HepG2 (cell line): ENCODE results near the gene MITF. TPM values are rescaled to one million over a fixed set of nuclear protein-coding genes. Genes with fewer than 3 reads are reported as not detected.

Experiments used
- ATAC-seq: fragments of 200-7000 bp; cut with Tn5 transposase; 3 replicates; pipeline ENCODE4 v1.9.1; 2020; ENCODE audit warnings: mild to moderate bottlenecking, moderate library complexity
- BruUV-seq: library from RNA; stranded (reverse); fragments of 400-500 nt; replicated peaks from 2 replicates; lab custom pipeline; 2021; lab: Mats Ljungman, UMichigan
- CTCF ChIA-PET: fragments of 300-600 bp; formaldehyde crosslinking; extraction: SDS; loops from one replicate; lab custom pipeline; 2021; ENCODE audit warnings: low total read pairs, inconsistent platforms, low intra/inter-chr PET ratio; lab: Yijun Ruan, JAX
- POLR2A ChIA-PET: fragments of 350-600 bp; sonication (Branson Sonifier 250); formaldehyde crosslinking; loops from one replicate; lab custom pipeline; 2020; ENCODE audit warnings: antibody characterized with exemption, inconsistent platforms; lab: Yijun Ruan, JAX
- DNase-seq: peaks from one replicate; pipeline ENCODE4 v3.0.0-alpha.2; 2015; ENCODE audit warnings: low spot score
- FAIRE-seq: peaks from 3 replicates; lab custom pipeline; 2011; peaks lifted over from hg19 to GRCh38; lab: Jason Lieb, UNC
- H2AFZ ChIP-seq: one replicate; pipeline ENCODE4 v1.6.1; 2011; ENCODE audit warnings: low read length, inconsistent platforms
- H3K27ac ChIP-seq: fragments of 300-600 bp; 3 replicates; pipeline ENCODE4 v1.8.0; 2011; ENCODE audit warnings: mixed run types, mild to moderate bottlenecking, mixed read lengths, low read length, inconsistent platforms; ENCODE audit not compliant: insufficient read depth; ENCODE audit errors: extremely low read length
- H3K27me3 ChIP-seq, 2 experiments: fragments of 200-600 bp in 1 of 2; 2 replicates in 1 of 2; 3 replicates in 1 of 2; pipeline versions ENCODE4 v1.6.0 to v1.8.0; 2011; ENCODE audit warnings: low read length in 2 of 2, mild to moderate bottlenecking in 2 of 2, moderate library complexity in 2 of 2, inconsistent platforms in 1 of 2; ENCODE audit not compliant: insufficient read depth in 2 of 2, control insufficient read depth in 1 of 2
- H3K36me3 ChIP-seq, 2 experiments: fragments of 200-600 bp in 1 of 2; replicated peaks in 1 of 2; 2 replicates in 1 of 2; 3 replicates in 1 of 2; pipeline versions ENCODE4 v1.5.1 to v1.8.0; 2011; ENCODE audit warnings: low read length in 2 of 2, inconsistent platforms in 1 of 2; ENCODE audit not compliant: insufficient read depth in 2 of 2, control insufficient read depth in 1 of 2
- H3K4me1 ChIP-seq: 2 replicates; pipeline ENCODE4 v1.5.1; 2012; ENCODE audit warnings: low read length, inconsistent platforms; ENCODE audit not compliant: insufficient read depth
- H3K4me2 ChIP-seq: 2 replicates; pipeline ENCODE4 v1.6.0; 2011; ENCODE audit warnings: low read depth, low read length, inconsistent platforms
- H3K4me3 ChIP-seq, 3 experiments: fragments of 200-600 bp in 1 of 3; sonication (generic), shearing (Covaris generic) in 1 of 3; replicated peaks in 1 of 3; 2 replicates each; pipeline ENCODE4 v1.5.1; 2011 to 2016; ENCODE audit warnings: low read length in 3 of 3, inconsistent platforms in 2 of 3, low read depth in 2 of 3, mild to moderate bottlenecking in 2 of 3, control low read depth in 1 of 3, mixed read lengths in 1 of 3; ENCODE audit not compliant: insufficient read depth in 1 of 3
- H3K79me2 ChIP-seq: one replicate; pipeline ENCODE4 v1.6.1; 2011; ENCODE audit warnings: low read length, inconsistent platforms; ENCODE audit not compliant: insufficient read depth
- H3K9ac ChIP-seq: 2 replicates; pipeline ENCODE4 v1.6.0; 2011; ENCODE audit warnings: mild to moderate bottlenecking, low read depth, low read length, inconsistent platforms; ENCODE audit not compliant: insufficient read depth
- H3K9me3 ChIP-seq: 2 replicates; pipeline ENCODE4 v1.5.1; 2012; ENCODE audit warnings: mild to moderate bottlenecking, low read length
- H4K20me1 ChIP-seq: 2 replicates; pipeline ENCODE4 v1.6.0; 2011; ENCODE audit warnings: inconsistent platforms, mild to moderate bottlenecking, low read length, moderate library complexity; ENCODE audit not compliant: insufficient read depth
- GATA4 ChIP-seq: sonication (generic); IDR thresholded peaks from 2 replicates; pipeline ENCODE4 v1.6.1; 2016; ENCODE audit warnings: antibody characterized with exemption, low read depth, borderline replicate concordance
- HMG20B ChIP-seq: conservative IDR thresholded peaks from 2 replicates; pipeline ENCODE4 v1.6.1; 2016; ENCODE audit warnings: missing genetic modification reagents, missing compliant biosample characterization
- MAFF ChIP-seq: IDR thresholded peaks from 2 replicates; pipeline ENCODE4 v1.6.1; 2011; ENCODE audit warnings: low read depth, low read length, improper control_type of control experiment
- NFYC ChIP-seq: IDR thresholded peaks from 2 replicates; pipeline ENCODE4 v1.6.1; 2016; ENCODE audit warnings: missing genetic modification reagents, missing compliant biosample characterization
- SIN3B ChIP-seq: fragments of 150-350 bp; IDR thresholded peaks from 2 replicates; pipeline ENCODE4 v1.6.1; 2014; ENCODE audit warnings: low read length
- TARDBP ChIP-seq: sonication (generic); formaldehyde crosslinking; IDR thresholded peaks from 2 replicates; pipeline ENCODE4 v1.8.0; 2022; ENCODE audit warnings: mild to moderate bottlenecking, missing genetic modification reagents
- TERF1 ChIP-seq: sonication (generic); formaldehyde crosslinking; IDR thresholded peaks from 2 replicates; pipeline ENCODE4 v1.8.0; 2022; ENCODE audit warnings: mild to moderate bottlenecking, missing genetic modification reagents, moderate library complexity
- TRIM24 ChIP-seq: sonication (generic); formaldehyde crosslinking; IDR thresholded peaks from 2 replicates; pipeline ENCODE4 v1.8.0; 2022; ENCODE audit warnings: mild to moderate bottlenecking, missing genetic modification reagents
- ZBTB44 ChIP-seq: sonication (generic); formaldehyde crosslinking; IDR thresholded peaks from 2 replicates; pipeline ENCODE4 v1.4.0; 2020; ENCODE audit warnings: missing genetic modification reagents
- ZNF224 ChIP-seq: sonication (generic); formaldehyde crosslinking; IDR thresholded peaks from 2 replicates; pipeline ENCODE4 v1.5.0; 2020; ENCODE audit warnings: mild to moderate bottlenecking, missing genetic modification reagents
- ZNF235 ChIP-seq: sonication (generic); formaldehyde crosslinking; IDR thresholded peaks from 2 replicates; pipeline ENCODE4 v1.8.1; 2023; ENCODE audit warnings: mild to moderate bottlenecking, missing genetic modification reagents, borderline replicate concordance
- ZNF570 ChIP-seq: sonication (generic); formaldehyde crosslinking; IDR thresholded peaks from 2 replicates; pipeline ENCODE4 v1.4.0; 2020; ENCODE audit warnings: mild to moderate bottlenecking, missing genetic modification reagents, borderline replicate concordance
- WGBS: methylation state at CpG from one replicate; pipeline ENCODE4 v1.1.6; 2017; ENCODE audit warnings: low lambda C conversion rate; 5-methylcytosine and 5-hydroxymethylcytosine counted together
- in situ Hi-C: cut with HindIII; loops from 2 replicates; pipeline ENCODE4 v1.10.0; 2017; ENCODE audit warnings: low pct_unique_long_range_greater_than_20kb; ENCODE audit not compliant: extremely low pct_ligation_motif_present
- intact Hi-C: fragments of 100-400 bp; cut with micrococcal nuclease; formaldehyde crosslinking; loops from one replicate; pipeline ENCODE4 v1.10.0; 2022; ENCODE audit not compliant: unreplicated experiment
- polyA plus RNA-seq, 8 experiments: library from polyadenylated mRNA; depleted of rRNA in 3 of 8; stranded (reverse) in 7 of 8; unstranded in 1 of 8; fragments of >200 nt; fragmentation: Illumina TruSeq in 4 of 8; extraction: Trizol in 4 of 8; gene quantifications; 2 replicates each; pipeline versions ENCODE4 v1.2.1 to v1.2.3, GENCODE V29; 2011 to 2016; ENCODE audit warnings: low read depth in 4 of 8, missing spikeins in 1 of 8, mixed read lengths in 1 of 8; ENCODE audit not compliant: insufficient read depth in 1 of 8
- total RNA-seq, 5 experiments: library from RNA; depleted of rRNA; stranded (reverse); fragments of >200 nt; fragmentation: Illumina TruSeq; extraction: Trizol; gene quantifications; 2 replicates each; pipeline ENCODE4 v1.2.3, GENCODE V29; 2016; ENCODE audit warnings: low read depth in 1 of 5

The MITF gene
- total and polyA plus RNA-seq, 2 of the 13 experiments (the other 11 are each of a cell fraction or from before 2014, with no cell fraction given): 0.12 to 0.38 TPM

- no peak for DNase-seq
- in situ Hi-C loops (no loop called here), intact Hi-C loops (no loop called here)
- no peak for ATAC-seq
- BruUV-seq: no TSS peak
- no peak for FAIRE-seq
- no peak overlapping the region for H3K27ac ChIP-seq
- no peak overlapping the region for H3K9ac ChIP-seq
- ChIA-PET CTCF (no interaction called here), POLR2A (no interaction called here)
- no peak overlapping the region for H2AFZ ChIP-seq
- H3K27me3 ChIP-seq: no peaks in the 10 kb centered on the region; a peak in 1 of 5 replicates
- H3K9me3 ChIP-seq: no peaks in the 10 kb centered on the region
- H3K4me1 ChIP-seq: no peaks in the 10 kb centered on the region
- TF ChIP-seq TARDBP (no peak), ZNF570 (CRISPR knock-in tag) (no peak), MAFF (no peak), ZBTB44 (CRISPR knock-in tag) (no peak), NFYC (CRISPR knock-in tag) (no peak), TRIM24 (CRISPR knock-in tag) (no peak), TERF1 (no peak), HMG20B (no peak), ZNF224 (CRISPR knock-in tag) (no peak), GATA4 (no peak), SIN3B (no peak), ZNF235 (CRISPR knock-in tag) (no peak)
- no peaks in the 10 kb centered on the region for H3K79me2 ChIP-seq
- H4K20me1 ChIP-seq: no peaks in the 10 kb centered on the region
- H3K4me3 ChIP-seq: no peak overlapping the region
- no peaks in the 10 kb centered on the region for H3K36me3 ChIP-seq
- no peak overlapping the region for H3K4me2 ChIP-seq
- WGBS: 2% methylated on average over 4 of the region's 4 CpGs
Observed at GRCh38 chr3:69985266-69985665, 246.0 kb downstream of the MITF start.
